H9 (cell line): ENCODE results near the gene TRIOBP. TPM values are rescaled to one million over a fixed set of nuclear protein-coding genes. Genes with fewer than 3 reads are reported as not detected.

ENCODE experiments used
- DNase-seq: peaks from one replicate; pipeline ENCODE4 v3.0.0-alpha.2; 2017
- H2AFZ ChIP-seq: one replicate; pipeline ENCODE4 v1.6.1; 2013; ENCODE audit warnings: mild to moderate bottlenecking, low read length, control low read depth, moderate library complexity
- H2AK5ac ChIP-seq: 2 replicates; pipeline ENCODE4 v1.6.1; 2013; ENCODE audit warnings: low read length, control low read depth, mixed read lengths; ENCODE audit not compliant: insufficient read length
- H2BK120ac ChIP-seq: one replicate; pipeline ENCODE4 v1.6.1; 2013; ENCODE audit warnings: low read depth, mild to moderate bottlenecking, low read length, control low read depth, inconsistent platforms; ENCODE audit not compliant: poor library complexity, severe bottlenecking
- H2BK12ac ChIP-seq: 2 replicates; pipeline ENCODE4 v1.6.1; 2013; ENCODE audit warnings: low read length, control low read depth, mixed read lengths, low read depth; ENCODE audit not compliant: insufficient read length
- H2BK15ac ChIP-seq: 2 replicates; pipeline ENCODE4 v1.6.1; 2013; ENCODE audit warnings: low read depth, low read length, control low read depth
- H2BK20ac ChIP-seq: one replicate; pipeline ENCODE4 v1.6.1; 2013; ENCODE audit warnings: low read depth, mild to moderate bottlenecking, low read length, control low read depth, inconsistent platforms; ENCODE audit not compliant: poor library complexity, severe bottlenecking
- H2BK5ac ChIP-seq: 2 replicates; pipeline ENCODE4 v1.6.1; 2013; ENCODE audit warnings: low read length, control low read depth, mixed read lengths; ENCODE audit not compliant: insufficient read length
- H3K14ac ChIP-seq: 2 replicates; pipeline ENCODE4 v1.6.1; 2013; ENCODE audit warnings: low read length, control low read depth; ENCODE audit not compliant: insufficient read depth
- H3K18ac ChIP-seq: 2 replicates; pipeline ENCODE4 v1.6.1; 2013; ENCODE audit warnings: low read depth, mild to moderate bottlenecking, mixed read lengths, low read length, control low read depth; ENCODE audit not compliant: insufficient read length
- H3K23ac ChIP-seq: 2 replicates; pipeline ENCODE4 v1.6.1; 2013; ENCODE audit warnings: low read length, control low read depth, mixed read lengths, low read depth; ENCODE audit not compliant: insufficient read length
- H3K23me2 ChIP-seq: 2 replicates; pipeline ENCODE4 v1.6.1; 2013; ENCODE audit warnings: low read depth, mild to moderate bottlenecking, mixed read lengths, low read length, control low read depth; ENCODE audit not compliant: insufficient read length, poor library complexity, severe bottlenecking
- H3K27ac ChIP-seq: 2 replicates; pipeline ENCODE4 v1.5.1; 2013; ENCODE audit warnings: low read length, control low read depth, mixed read lengths, low read depth; ENCODE audit not compliant: insufficient read length
- H3K27me3 ChIP-seq: 2 replicates; pipeline ENCODE4 v1.6.1; 2013; ENCODE audit warnings: low read length, control low read depth, inconsistent platforms; ENCODE audit not compliant: insufficient read depth
- H3K4ac ChIP-seq: 2 replicates; pipeline ENCODE4 v1.6.1; 2013; ENCODE audit warnings: low read depth, mild to moderate bottlenecking, control low read depth, inconsistent platforms, low read length, moderate library complexity
- H3K4me1 ChIP-seq: 2 replicates; pipeline ENCODE4 v1.6.1; 2013; ENCODE audit warnings: low read length, control low read depth, inconsistent platforms; ENCODE audit not compliant: insufficient read depth
- H3K4me2 ChIP-seq: 2 replicates; pipeline ENCODE4 v1.6.1; 2013; ENCODE audit warnings: low read length, control low read depth, mixed read lengths; ENCODE audit not compliant: insufficient read length, insufficient read depth
- H3K56ac ChIP-seq: 2 replicates; pipeline ENCODE4 v1.6.1; 2013; ENCODE audit warnings: low read depth, mild to moderate bottlenecking, mixed read lengths, low read length, control low read depth; ENCODE audit not compliant: insufficient read length
- H3K79me1 ChIP-seq: 2 replicates; pipeline ENCODE4 v1.6.1; 2013; ENCODE audit warnings: low read depth, mild to moderate bottlenecking, moderate library complexity, low read length, control low read depth, inconsistent platforms; ENCODE audit not compliant: insufficient read depth, poor library complexity, severe bottlenecking
- H3K79me2 ChIP-seq: 2 replicates; pipeline ENCODE4 v1.6.1; 2013; ENCODE audit warnings: low read length, control low read depth, inconsistent platforms; ENCODE audit not compliant: insufficient read depth
- H3K9ac ChIP-seq: 2 replicates; pipeline ENCODE4 v1.6.1; 2013; ENCODE audit warnings: low read length, control low read depth, mixed read lengths; ENCODE audit not compliant: insufficient read length; ENCODE audit errors: extremely low read depth
- H3K9me3 ChIP-seq: one replicate; pipeline ENCODE4 v1.6.1; 2013; ENCODE audit warnings: low read depth, low read length, inconsistent platforms; ENCODE audit not compliant: control insufficient read depth
- H3T11ph ChIP-seq: one replicate; pipeline ENCODE4 v1.6.1; 2013; ENCODE audit warnings: mild to moderate bottlenecking, low read length, control low read depth, inconsistent platforms
- H4K20me1 ChIP-seq: one replicate; pipeline ENCODE4 v1.6.1; 2013; ENCODE audit not compliant: control insufficient read depth, insufficient read length, insufficient read depth
- H4K5ac ChIP-seq: 2 replicates; pipeline ENCODE4 v1.6.1; 2013; ENCODE audit warnings: low read depth, mild to moderate bottlenecking, mixed read lengths, low read length, control low read depth; ENCODE audit not compliant: insufficient read length
- H4K8ac ChIP-seq: replicated peaks from 2 replicates; pipeline ENCODE4 v1.6.1; 2013; ENCODE audit warnings: low read length, control low read depth, mixed read lengths, low read depth; ENCODE audit not compliant: insufficient read length
- H4K91ac ChIP-seq: 2 replicates; pipeline ENCODE4 v1.6.1; 2013; ENCODE audit warnings: low read depth, mild to moderate bottlenecking, moderate library complexity, mixed read lengths, low read length, control low read depth; ENCODE audit not compliant: insufficient read length
- H3K27ac Mint-ChIP-seq, 3 experiments: 2 replicates in 2 of 3; 3 replicates in 1 of 3; pipeline ENCODE4 v1.8.0; 2020 to 2021; ENCODE audit warnings: mixed read lengths in 3 of 3, mild to moderate bottlenecking in 1 of 3, moderate library complexity in 1 of 3
- H3K27me3 Mint-ChIP-seq: 2 replicates; pipeline ENCODE4 v1.8.0; 2021; ENCODE audit warnings: low read depth, mild to moderate bottlenecking, moderate library complexity, mixed read lengths
- H3K36me3 Mint-ChIP-seq, 3 experiments: 2 replicates in 2 of 3; 3 replicates in 1 of 3; pipeline ENCODE4 v1.8.0; 2020 to 2021; ENCODE audit warnings: low read depth in 3 of 3, mixed read lengths in 3 of 3; ENCODE audit not compliant: insufficient read depth in 1 of 3
- H3K4me1 Mint-ChIP-seq, 2 experiments: 2 replicates each; pipeline ENCODE4 v1.8.0; 2020; ENCODE audit warnings: mixed read lengths in 2 of 2
- H3K4me3 Mint-ChIP-seq, 2 experiments: 2 replicates in 1 of 2; 3 replicates in 1 of 2; pipeline ENCODE4 v1.8.0; 2020 to 2021; ENCODE audit warnings: mild to moderate bottlenecking in 2 of 2, mixed read lengths in 2 of 2, moderate library complexity in 1 of 2
- H3K9me3 Mint-ChIP-seq, 2 experiments: 2 replicates in 1 of 2; 3 replicates in 1 of 2; pipeline ENCODE4 v1.8.0; 2020; ENCODE audit warnings: mild to moderate bottlenecking in 2 of 2, mixed read lengths in 2 of 2, moderate library complexity in 1 of 2
- WGBS: extraction: QIAGEN DNeasy Blood & Tissue Kit; methylation state at CpG from one replicate; pipeline ENCODE4 v1.1.7; 2013; ENCODE audit warnings: missing lambda C conversion rate, low lambda C conversion rate, mixed read lengths; ENCODE audit not compliant: insufficient read length; ENCODE audit errors: extremely low coverage; 5-methylcytosine and 5-hydroxymethylcytosine counted together
- total RNA-seq: library from RNA; stranded (reverse); gene quantifications from 2 replicates; pipeline ENCODE4 v1.2.1, GENCODE V29; 2021
- TF ChIP-seq, protein P1 (sequence below): fragments of 200-600 bp; sonication (generic); conservative IDR thresholded peaks from 3 replicates; pipeline ENCODE4 v1.8.0; 2021; ENCODE audit warnings: antibody characterized with exemption, mild to moderate bottlenecking

TRIOBP gene
- total RNA-seq, 1 experiment from 2014 or later, result 52.7 TPM

DNA sequence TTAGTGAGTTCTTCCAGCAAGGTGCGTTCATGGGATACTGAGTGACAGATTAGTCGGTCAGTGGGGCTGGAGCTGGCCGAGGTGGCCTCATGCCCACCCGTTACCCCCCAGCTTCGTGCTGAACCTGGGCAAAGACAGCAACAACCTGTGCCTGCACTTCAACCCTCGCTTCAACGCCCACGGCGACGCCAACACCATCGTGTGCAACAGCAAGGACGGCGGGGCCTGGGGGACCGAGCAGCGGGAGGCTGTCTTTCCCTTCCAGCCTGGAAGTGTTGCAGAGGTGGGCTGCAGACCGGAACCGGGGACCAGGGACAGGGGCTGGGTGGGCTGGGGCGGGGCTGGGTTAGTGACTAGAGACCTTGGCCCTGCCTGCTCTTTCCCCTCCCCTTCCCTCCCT lies 18.5 kb upstream of the TRIOBP start:
- no peaks in the 10 kb centered on the region; a peak in 1 of 7 replicates for H3K36me3 Mint-ChIP-seq
- Histone ChIP-seq H3K4me1 (no peaks in the 10 kb centered on the region), H3K9me3 (no peaks in the 10 kb centered on the region), H2BK20ac (no peak overlapping the region), H2AFZ (no peak overlapping the region), H2BK120ac (no peak overlapping the region), H3K23me2 (peaks cover 3% of the 10 kb centered on the region), H3K56ac (no peak overlapping the region), H2BK15ac (no peak overlapping the region), H4K91ac (no peak overlapping the region), H3K4me2 (no peak overlapping the region), H3K79me1 (no peaks in the 10 kb centered on the region), H2AK5ac (no peak overlapping the region), H3K79me2 (no peaks in the 10 kb centered on the region), H3K23ac (no peak overlapping the region), H4K20me1 (no peaks in the 10 kb centered on the region), H4K8ac (no peak overlapping the region), H3K14ac (no peak overlapping the region), H2BK5ac (no peak overlapping the region), H3K9ac (no peak overlapping the region), H3T11ph (no peak overlapping the region), H3K4ac (no peak overlapping the region), H3K27me3 (no peaks in the 10 kb centered on the region), H3K18ac (no peak overlapping the region), H2BK12ac (no peak overlapping the region), H3K27ac (no peak overlapping the region), H4K5ac (no peak overlapping the region)
- H3K27me3 Mint-ChIP-seq, result peaks cover 6% of the 10 kb centered on the region
- no peak overlapping the region for H3K27ac Mint-ChIP-seq
- WGBS, result no CpG with 5 or more reads among the region's 18 CpGs
- TF ChIP-seq, protein P1, sequence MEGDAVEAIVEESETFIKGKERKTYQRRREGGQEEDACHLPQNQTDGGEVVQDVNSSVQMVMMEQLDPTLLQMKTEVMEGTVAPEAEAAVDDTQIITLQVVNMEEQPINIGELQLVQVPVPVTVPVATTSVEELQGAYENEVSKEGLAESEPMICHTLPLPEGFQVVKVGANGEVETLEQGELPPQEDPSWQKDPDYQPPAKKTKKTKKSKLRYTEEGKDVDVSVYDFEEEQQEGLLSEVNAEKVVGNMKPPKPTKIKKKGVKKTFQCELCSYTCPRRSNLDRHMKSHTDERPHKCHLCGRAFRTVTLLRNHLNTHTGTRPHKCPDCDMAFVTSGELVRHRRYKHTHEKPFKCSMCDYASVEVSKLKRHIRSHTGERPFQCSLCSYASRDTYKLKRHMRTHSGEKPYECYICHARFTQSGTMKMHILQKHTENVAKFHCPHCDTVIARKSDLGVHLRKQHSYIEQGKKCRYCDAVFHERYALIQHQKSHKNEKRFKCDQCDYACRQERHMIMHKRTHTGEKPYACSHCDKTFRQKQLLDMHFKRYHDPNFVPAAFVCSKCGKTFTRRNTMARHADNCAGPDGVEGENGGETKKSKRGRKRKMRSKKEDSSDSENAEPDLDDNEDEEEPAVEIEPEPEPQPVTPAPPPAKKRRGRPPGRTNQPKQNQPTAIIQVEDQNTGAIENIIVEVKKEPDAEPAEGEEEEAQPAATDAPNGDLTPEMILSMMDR, result no peak
- no peaks in the 10 kb centered on the region for H3K9me3 Mint-ChIP-seq
- peaks cover 5 to 24% of the 10 kb centered on the region in 2 experiments for H3K4me1 Mint-ChIP-seq
- DNase-seq, result no peak
- H3K4me3 Mint-ChIP-seq, result no peak overlapping the region
